ENCODE results near the gene SLC25A38. TPM values are rescaled to one million over a fixed set of nuclear protein-coding genes. Genes with fewer than 3 reads are reported as not detected.

SLC25A38 gene
- total and polyA plus RNA-seq, 10 of the 15 experiments (the other 5 are each of a cell fraction or from before 2014, with no cell fraction given): 15.2 to 55.2 (median 39.2) TPM

GRCh38 chr3:39388741-39389248 is 5.6 kb downstream of the SLC25A38 start (continued):
- TF ChIP-seq, protein P1, sequence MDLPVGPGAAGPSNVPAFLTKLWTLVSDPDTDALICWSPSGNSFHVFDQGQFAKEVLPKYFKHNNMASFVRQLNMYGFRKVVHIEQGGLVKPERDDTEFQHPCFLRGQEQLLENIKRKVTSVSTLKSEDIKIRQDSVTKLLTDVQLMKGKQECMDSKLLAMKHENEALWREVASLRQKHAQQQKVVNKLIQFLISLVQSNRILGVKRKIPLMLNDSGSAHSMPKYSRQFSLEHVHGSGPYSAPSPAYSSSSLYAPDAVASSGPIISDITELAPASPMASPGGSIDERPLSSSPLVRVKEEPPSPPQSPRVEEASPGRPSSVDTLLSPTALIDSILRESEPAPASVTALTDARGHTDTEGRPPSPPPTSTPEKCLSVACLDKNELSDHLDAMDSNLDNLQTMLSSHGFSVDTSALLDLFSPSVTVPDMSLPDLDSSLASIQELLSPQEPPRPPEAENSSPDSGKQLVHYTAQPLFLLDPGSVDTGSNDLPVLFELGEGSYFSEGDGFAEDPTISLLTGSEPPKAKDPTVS (IDR thresholded peaks at IDR 0.05; ENCODE audit: low read depth, low read length): no peak
- no peak for TF ChIP-seq RBBP5 (conservative IDR thresholded peaks at IDR 0.05)
- TF ChIP-seq PML (IDR thresholded peaks at IDR 0.05; ENCODE audit: low read length): peak; percentile 45; the same call in 1 of the 2 replicates
- TF ChIP-seq NFXL1 (IDR thresholded peaks at IDR 0.05; ENCODE audit: borderline replicate concordance): no peak
- TF ChIP-seq, protein P2, sequence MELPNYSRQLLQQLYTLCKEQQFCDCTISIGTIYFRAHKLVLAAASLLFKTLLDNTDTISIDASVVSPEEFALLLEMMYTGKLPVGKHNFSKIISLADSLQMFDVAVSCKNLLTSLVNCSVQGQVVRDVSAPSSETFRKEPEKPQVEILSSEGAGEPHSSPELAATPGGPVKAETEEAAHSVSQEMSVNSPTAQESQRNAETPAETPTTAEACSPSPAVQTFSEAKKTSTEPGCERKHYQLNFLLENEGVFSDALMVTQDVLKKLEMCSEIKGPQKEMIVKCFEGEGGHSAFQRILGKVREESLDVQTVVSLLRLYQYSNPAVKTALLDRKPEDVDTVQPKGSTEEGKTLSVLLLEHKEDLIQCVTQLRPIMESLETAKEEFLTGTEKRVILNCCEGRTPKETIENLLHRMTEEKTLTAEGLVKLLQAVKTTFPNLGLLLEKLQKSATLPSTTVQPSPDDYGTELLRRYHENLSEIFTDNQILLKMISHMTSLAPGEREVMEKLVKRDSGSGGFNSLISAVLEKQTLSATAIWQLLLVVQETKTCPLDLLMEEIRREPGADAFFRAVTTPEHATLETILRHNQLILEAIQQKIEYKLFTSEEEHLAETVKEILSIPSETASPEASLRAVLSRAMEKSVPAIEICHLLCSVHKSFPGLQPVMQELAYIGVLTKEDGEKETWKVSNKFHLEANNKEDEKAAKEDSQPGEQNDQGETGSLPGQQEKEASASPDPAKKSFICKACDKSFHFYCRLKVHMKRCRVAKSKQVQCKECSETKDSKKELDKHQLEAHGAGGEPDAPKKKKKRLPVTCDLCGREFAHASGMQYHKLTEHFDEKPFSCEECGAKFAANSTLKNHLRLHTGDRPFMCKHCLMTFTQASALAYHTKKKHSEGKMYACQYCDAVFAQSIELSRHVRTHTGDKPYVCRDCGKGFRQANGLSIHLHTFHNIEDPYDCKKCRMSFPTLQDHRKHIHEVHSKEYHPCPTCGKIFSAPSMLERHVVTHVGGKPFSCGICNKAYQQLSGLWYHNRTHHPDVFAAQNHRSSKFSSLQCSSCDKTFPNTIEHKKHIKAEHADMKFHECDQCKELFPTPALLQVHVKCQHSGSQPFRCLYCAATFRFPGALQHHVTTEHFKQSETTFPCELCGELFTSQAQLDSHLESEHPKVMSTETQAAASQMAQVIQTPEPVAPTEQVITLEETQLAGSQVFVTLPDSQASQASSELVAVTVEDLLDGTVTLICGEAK (IDR thresholded peaks at IDR 0.05; ENCODE audit: borderline replicate concordance): peak; percentile 14; the same call in 1 of the 2 replicates
- peak; percentile 65; the same call in 1 of the 2 replicates for TF ChIP-seq ZBED1 (IDR thresholded peaks at IDR 0.05; ENCODE audit: borderline replicate concordance)
- TF ChIP-seq EED (IDR thresholded peaks at IDR 0.05; ENCODE audit: low read depth): peak; percentile 78
- TF ChIP-seq IRF4 (IDR thresholded peaks at IDR 0.05; ENCODE audit: low read depth, low read length): no peak
- TF ChIP-seq RFX5 (IDR thresholded peaks at IDR 0.05; ENCODE audit: low read depth, low read length): no peak
- TF ChIP-seq BCL11A (IDR thresholded peaks at IDR 0.05; ENCODE audit: low read depth, low read length): peak; percentile 65; the same call in 1 of the 2 replicates
- TF ChIP-seq, protein P3, sequence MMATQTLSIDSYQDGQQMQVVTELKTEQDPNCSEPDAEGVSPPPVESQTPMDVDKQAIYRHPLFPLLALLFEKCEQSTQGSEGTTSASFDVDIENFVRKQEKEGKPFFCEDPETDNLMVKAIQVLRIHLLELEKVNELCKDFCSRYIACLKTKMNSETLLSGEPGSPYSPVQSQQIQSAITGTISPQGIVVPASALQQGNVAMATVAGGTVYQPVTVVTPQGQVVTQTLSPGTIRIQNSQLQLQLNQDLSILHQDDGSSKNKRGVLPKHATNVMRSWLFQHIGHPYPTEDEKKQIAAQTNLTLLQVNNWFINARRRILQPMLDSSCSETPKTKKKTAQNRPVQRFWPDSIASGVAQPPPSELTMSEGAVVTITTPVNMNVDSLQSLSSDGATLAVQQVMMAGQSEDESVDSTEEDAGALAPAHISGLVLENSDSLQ (IDR thresholded peaks at IDR 0.05): peak; percentile 30; the same call in 1 of the 2 replicates
- no peak for TF ChIP-seq NR2C2 (IDR thresholded peaks at IDR 0.05; ENCODE audit: borderline replicate concordance, control insufficient read depth, insufficient read length, low read depth)
- no peak for TF ChIP-seq POLR2AphosphoS2 (IDR thresholded peaks at IDR 0.05; ENCODE audit: low read depth, low read length)
- TF ChIP-seq CREB1 (IDR thresholded peaks at IDR 0.05; ENCODE audit: low read depth): no peak
- no peak for TF ChIP-seq KDM1A (IDR thresholded peaks at IDR 0.05; ENCODE audit: borderline replicate concordance)
- TF ChIP-seq, protein P4, sequence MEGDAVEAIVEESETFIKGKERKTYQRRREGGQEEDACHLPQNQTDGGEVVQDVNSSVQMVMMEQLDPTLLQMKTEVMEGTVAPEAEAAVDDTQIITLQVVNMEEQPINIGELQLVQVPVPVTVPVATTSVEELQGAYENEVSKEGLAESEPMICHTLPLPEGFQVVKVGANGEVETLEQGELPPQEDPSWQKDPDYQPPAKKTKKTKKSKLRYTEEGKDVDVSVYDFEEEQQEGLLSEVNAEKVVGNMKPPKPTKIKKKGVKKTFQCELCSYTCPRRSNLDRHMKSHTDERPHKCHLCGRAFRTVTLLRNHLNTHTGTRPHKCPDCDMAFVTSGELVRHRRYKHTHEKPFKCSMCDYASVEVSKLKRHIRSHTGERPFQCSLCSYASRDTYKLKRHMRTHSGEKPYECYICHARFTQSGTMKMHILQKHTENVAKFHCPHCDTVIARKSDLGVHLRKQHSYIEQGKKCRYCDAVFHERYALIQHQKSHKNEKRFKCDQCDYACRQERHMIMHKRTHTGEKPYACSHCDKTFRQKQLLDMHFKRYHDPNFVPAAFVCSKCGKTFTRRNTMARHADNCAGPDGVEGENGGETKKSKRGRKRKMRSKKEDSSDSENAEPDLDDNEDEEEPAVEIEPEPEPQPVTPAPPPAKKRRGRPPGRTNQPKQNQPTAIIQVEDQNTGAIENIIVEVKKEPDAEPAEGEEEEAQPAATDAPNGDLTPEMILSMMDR (IDR thresholded peaks at IDR 0.05 in 2 of 3, conservative IDR thresholded peaks at IDR 0.05 in 1 of 3; ENCODE audit: control insufficient read depth in 2 of 3, extremely low read depth in 1 of 3, insufficient read depth in 1 of 3, low read depth in 3 of 3, low read length in 3 of 3): no peak
- no peak for TF ChIP-seq NFYA (IDR thresholded peaks at IDR 0.05; ENCODE audit: borderline replicate concordance, low read depth, low read length)
- no peak for TF ChIP-seq TBL1XR1 (IDR thresholded peaks at IDR 0.05; ENCODE audit: low read depth, low read length)
- peak; percentile 72 to 77 for TF ChIP-seq IKZF2 (IDR thresholded peaks at IDR 0.05)
- TF ChIP-seq, protein P5, sequence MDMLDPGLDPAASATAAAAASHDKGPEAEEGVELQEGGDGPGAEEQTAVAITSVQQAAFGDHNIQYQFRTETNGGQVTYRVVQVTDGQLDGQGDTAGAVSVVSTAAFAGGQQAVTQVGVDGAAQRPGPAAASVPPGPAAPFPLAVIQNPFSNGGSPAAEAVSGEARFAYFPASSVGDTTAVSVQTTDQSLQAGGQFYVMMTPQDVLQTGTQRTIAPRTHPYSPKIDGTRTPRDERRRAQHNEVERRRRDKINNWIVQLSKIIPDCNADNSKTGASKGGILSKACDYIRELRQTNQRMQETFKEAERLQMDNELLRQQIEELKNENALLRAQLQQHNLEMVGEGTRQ (IDR thresholded peaks at IDR 0.05; ENCODE audit: borderline replicate concordance, low read depth, low read length): no peak
- 0 out of 3 replicates have a peak, but pooled peaks have one; percentile 28 for TF ChIP-seq POU2F2 (IDR thresholded peaks at IDR 0.05; ENCODE audit: borderline replicate concordance, low read depth, low read length)
- TF ChIP-seq ZZZ3 (IDR thresholded peaks at IDR 0.05; ENCODE audit: control insufficient read depth, insufficient read length, low read depth): no peak
